Smooth muscle cell (in vitro differentiated cells): ENCODE data around the gene CEMIP. TPM values are rescaled to one million over a fixed set of nuclear protein-coding genes. Genes with fewer than 3 reads are reported as not detected.
A peak's percentile ranks its signal among the peaks of the same experiment; 100 is the strongest.

Experiments used
- DNase-seq: peaks from one replicate; lab custom pipeline; 2025; ENCODE audit not compliant: unreplicated experiment; lab: John Stamatoyannopoulos, UW
- H2AFZ ChIP-seq: fragments of 200-600 bp; sonication (generic); 2 replicates; pipeline ENCODE4 v1.6.0; 2016; ENCODE audit warnings: antibody characterized with exemption, low read depth, mild to moderate bottlenecking
- H3F3A ChIP-seq: fragments of 200-600 bp; sonication (generic); 2 replicates; pipeline ENCODE4 v1.6.0; 2017; ENCODE audit warnings: antibody characterized with exemption, low read depth
- H3K27ac ChIP-seq: fragments of 200-600 bp; sonication (generic); 2 replicates; pipeline ENCODE4 v1.5.1; 2016; ENCODE audit warnings: low read depth, mild to moderate bottlenecking
- H3K27me3 ChIP-seq: fragments of 200-600 bp; sonication (generic); 2 replicates; pipeline ENCODE4 v1.6.1; 2016; ENCODE audit warnings: low read depth, mild to moderate bottlenecking
- H3K36me3 ChIP-seq: fragments of 200-600 bp; sonication (generic); 2 replicates; pipeline ENCODE4 v1.5.1; 2016; ENCODE audit warnings: low read depth
- H3K4me1 ChIP-seq: fragments of 200-600 bp; sonication (generic); 2 replicates; pipeline ENCODE4 v1.5.1; 2016; ENCODE audit warnings: low read depth
- H3K4me2 ChIP-seq: fragments of 200-600 bp; sonication (generic); 2 replicates; pipeline ENCODE4 v1.6.0; 2016; ENCODE audit warnings: mild to moderate bottlenecking
- H3K4me3 ChIP-seq: fragments of 200-600 bp; sonication (generic); 2 replicates; pipeline ENCODE4 v1.5.1; 2016; ENCODE audit warnings: mild to moderate bottlenecking
- H3K79me2 ChIP-seq: fragments of 200-600 bp; sonication (generic); 2 replicates; pipeline ENCODE4 v1.6.0; 2016; ENCODE audit warnings: low read depth, mild to moderate bottlenecking
- H3K9ac ChIP-seq: fragments of 200-600 bp; sonication (generic); 2 replicates; pipeline ENCODE4 v1.6.0; 2016; ENCODE audit warnings: low read depth
- H3K9me3 ChIP-seq: fragments of 200-600 bp; sonication (generic); replicated peaks from 2 replicates; pipeline ENCODE4 v1.5.1; 2016; ENCODE audit warnings: low read depth
- H4K20me1 ChIP-seq: fragments of 200-600 bp; sonication (generic); 2 replicates; pipeline ENCODE4 v1.6.0; 2016; ENCODE audit warnings: low read depth
- CTCF ChIP-seq: fragments of 200-600 bp; sonication (generic); IDR thresholded peaks from 2 replicates; pipeline ENCODE4 v1.5.1; 2017; ENCODE audit warnings: borderline replicate concordance, mild to moderate bottlenecking, antibody characterized with exemption; ENCODE audit not compliant: insufficient read depth, poor library complexity, severe bottlenecking
- WGBS: methylation state at CpG from one replicate; pipeline ENCODE4 v1.1.7; 2016; ENCODE audit warnings: low lambda C conversion rate; 5-methylcytosine and 5-hydroxymethylcytosine counted together
- polyA plus RNA-seq: library from polyadenylated mRNA; unstranded; fragments of >200 nt; fragmentation: Nextera tagmentation; extraction: Ambion mirVana; gene quantifications from 2 replicates; pipeline ENCODE4 v1.2.1, GENCODE V29; 2016
- total RNA-seq: library from RNA; depleted of rRNA; stranded (reverse); fragments of >200 nt; gene quantifications from 2 replicates; pipeline ENCODE4 v1.2.3, GENCODE V29; 2014

CEMIP gene
- total and polyA plus RNA-seq, 2 experiments from 2014 or later: 1.9 TPM

GRCh38 chr15:80972276-80972675 lies 193.1 kb downstream of the CEMIP start:
- H3K36me3 ChIP-seq: no peaks in the 10 kb centered on the region
- peaks cover 5% of the 10 kb centered on the region for H3K4me1 ChIP-seq
- TF ChIP-seq CTCF: no peak
- H3K27ac ChIP-seq: no peak overlapping the region
- WGBS: 95% methylated on average over 3 of the region's 3 CpGs
- no peak overlapping the region for H3K9ac ChIP-seq
- H3K79me2 ChIP-seq: peaks cover 15% of the 10 kb centered on the region
- H4K20me1 ChIP-seq: peaks cover 86% of the 10 kb centered on the region
- H3K9me3 ChIP-seq: no peaks in the 10 kb centered on the region
- H3K4me3 ChIP-seq: no peak overlapping the region
- H3K27me3 ChIP-seq: no peaks in the 10 kb centered on the region
- H3F3A ChIP-seq: no peaks in the 10 kb centered on the region
- no peak overlapping the region for H2AFZ ChIP-seq
- H3K4me2 ChIP-seq: no peak overlapping the region
- DNase-seq: no peak

GRCh38 chr15:80974914-80975313 lies 195.7 kb downstream of the CEMIP start:
- H3K4me1 ChIP-seq: no peaks in the 10 kb centered on the region
- no peaks in the 10 kb centered on the region for H3F3A ChIP-seq
- no peaks in the 10 kb centered on the region for H3K9me3 ChIP-seq
- peaks cover 16% of the 10 kb centered on the region for H3K79me2 ChIP-seq
- no peak overlapping the region for H2AFZ ChIP-seq
- H3K4me2 ChIP-seq: no peak overlapping the region
- DNase-seq: no peak
- H3K27ac ChIP-seq: no peak overlapping the region
- 86% methylated on average over 4 of the region's 4 CpGs for WGBS
- TF ChIP-seq CTCF: no peak
- H4K20me1 ChIP-seq: peaks cover 92% of the 10 kb centered on the region
- H3K9ac ChIP-seq: no peak overlapping the region
- no peak overlapping the region for H3K4me3 ChIP-seq
- H3K36me3 ChIP-seq: no peaks in the 10 kb centered on the region
- H3K27me3 ChIP-seq: no peaks in the 10 kb centered on the region

- Histone ChIP-seq H3K4me1 (no peaks in the 10 kb centered on the region), H3K9ac (no peak overlapping the region), H3K9me3 (no peaks in the 10 kb centered on the region), H2AFZ (no peak overlapping the region), H3K36me3 (no peaks in the 10 kb centered on the region), H3K27ac (no peak overlapping the region), H4K20me1 (peaks cover 93% of the 10 kb centered on the region), H3K4me2 (no peak overlapping the region), H3F3A (peaks cover 4% of the 10 kb centered on the region), H3K4me3 (no peak overlapping the region), H3K79me2 (peaks cover 24% of the 10 kb centered on the region), H3K27me3 (no peaks in the 10 kb centered on the region)
- no peak for TF ChIP-seq CTCF
- WGBS: 95% methylated on average over 4 of the region's 4 CpGs
- no peak for DNase-seq
These were observed 197.7 kb downstream of the CEMIP start for GRCh38 chr15:80976851-80977250.

GRCh38 chr15:80977627-80978036 lies 198.5 kb downstream of the CEMIP start:
- Histone ChIP-seq H3K27me3 (no peaks in the 10 kb centered on the region), H3K9ac (no peak overlapping the region), H3K4me1 (no peaks in the 10 kb centered on the region), H3K4me2 (no peak overlapping the region), H3K79me2 (peaks cover 27% of the 10 kb centered on the region), H3K9me3 (no peaks in the 10 kb centered on the region), H2AFZ (no peak overlapping the region), H3F3A (peaks cover 4% of the 10 kb centered on the region), H4K20me1 (peaks cover 93% of the 10 kb centered on the region), H3K4me3 (no peak overlapping the region), H3K27ac (no peak overlapping the region), H3K36me3 (no peaks in the 10 kb centered on the region)
- DNase-seq: no peak
- WGBS: 27% methylated on average over 7 of the region's 7 CpGs
- peak; percentile 52 for TF ChIP-seq CTCF
